MCF 10A (cell line): ENCODE data around the gene PLCB1. TPM values are rescaled to one million over a fixed set of nuclear protein-coding genes. Genes with fewer than 3 reads are reported as not detected.

Experiments
- BruUV-seq: library from RNA; stranded (reverse); fragments of 400-500 nt; replicated peaks from 2 replicates; lab custom pipeline; 2021; lab: Mats Ljungman, UMichigan
- CTCF ChIA-PET: fragments of 300-600 bp; sonication (Branson Sonifier 250); formaldehyde crosslinking; extraction: SDS; loops from one replicate; lab custom pipeline; 2021; ENCODE audit warnings: antibody characterized with exemption, inconsistent platforms; lab: Yijun Ruan, JAX
- POLR2A ChIA-PET: fragments of 300-600, 350-650 bp; sonication (Branson Sonifier 250); formaldehyde crosslinking; extraction: SDS; loops from one replicate; lab custom pipeline; 2020; ENCODE audit warnings: antibody characterized with exemption, inconsistent platforms; lab: Yijun Ruan, JAX
- DNase-seq: peaks from one replicate; pipeline ENCODE4 v3.0.0-alpha.2; 2018; ENCODE audit not compliant: unreplicated experiment
- H3K27ac Mint-ChIP-seq: one replicate; pipeline ENCODE4 v1.8.0; 2022; ENCODE audit warnings: mild to moderate bottlenecking, low read depth, mixed read lengths; ENCODE audit not compliant: unreplicated experiment
- H3K27me3 Mint-ChIP-seq: one replicate; pipeline ENCODE4 v1.8.0; 2022; ENCODE audit warnings: mixed read lengths; ENCODE audit not compliant: insufficient read depth, unreplicated experiment
- H3K36me3 Mint-ChIP-seq: one replicate; pipeline ENCODE4 v1.8.0; 2022; ENCODE audit warnings: mild to moderate bottlenecking, moderate library complexity, mixed read lengths; ENCODE audit not compliant: insufficient read depth, unreplicated experiment
- H3K4me1 Mint-ChIP-seq: one replicate; pipeline ENCODE4 v1.8.0; 2022; ENCODE audit warnings: mixed read lengths; ENCODE audit not compliant: insufficient read depth, unreplicated experiment
- H3K4me3 Mint-ChIP-seq: one replicate; pipeline ENCODE4 v1.8.0; 2022; ENCODE audit warnings: mild to moderate bottlenecking, moderate library complexity, mixed read lengths; ENCODE audit not compliant: unreplicated experiment
- H3K9me3 Mint-ChIP-seq: one replicate; pipeline ENCODE4 v1.8.0; 2022; ENCODE audit warnings: mixed read lengths; ENCODE audit not compliant: unreplicated experiment
- CTCF ChIP-seq: fragments of 200-600 bp; IDR thresholded peaks from one replicate; pipeline ENCODE4 v1.8.0; 2022; ENCODE audit warnings: antibody characterized with exemption, mild to moderate bottlenecking; ENCODE audit not compliant: unreplicated experiment
- intact Hi-C: fragments of 100-400 bp; cut with micrococcal nuclease; formaldehyde crosslinking; loops from 2 replicates; pipeline ENCODE4 v1.14.1; 2022
- total RNA-seq: library from RNA; stranded (reverse); gene quantifications from 2 replicates; pipeline ENCODE4 v1.2.3, GENCODE V29; 2022

The PLCB1 gene
- total RNA-seq, 1 experiment from 2014 or later: 5.9 TPM

- intact Hi-C loops: no loop called here
- Mint-ChIP-seq H3K27me3 (no peaks in the 10 kb centered on the region), H3K4me3 (no peak overlapping the region), H3K36me3 (no peaks in the 10 kb centered on the region), H3K27ac (no peak overlapping the region), H3K4me1 (no peaks in the 10 kb centered on the region), H3K9me3 (peaks cover 7% of the 10 kb centered on the region)
- CTCF ChIA-PET: interaction anchor here (0.7 to 13.8 kb wide), 3 partner anchors 10 to 665 kb away, joined by 3 to 138 read pairs (median 6); no protein-coding TSS in a partner anchor
- TF ChIP-seq CTCF: no peak
- POLR2A ChIA-PET: no interaction called here
- no TSS peak for BruUV-seq
- DNase-seq: peak; percentile 17
Measured at GRCh38 chr20:8709627-8710026, 577.6 kb downstream of the PLCB1 start.

GRCh38 chr20:8711501-8711900, 579.4 kb downstream of the PLCB1 start:
- BruUV-seq: no TSS peak
- ChIA-PET CTCF (interaction anchor here (0.5 to 13.8 kb wide), 4 partner anchors 8 to 1919 kb away, joined by 3 to 138 read pairs (median 6); no protein-coding TSS in a partner anchor), POLR2A (no interaction called here)
- Mint-ChIP-seq H3K27me3 (no peaks in the 10 kb centered on the region), H3K36me3 (no peaks in the 10 kb centered on the region), H3K4me1 (no peaks in the 10 kb centered on the region), H3K9me3 (no peaks in the 10 kb centered on the region), H3K27ac (no peak overlapping the region), H3K4me3 (no peak overlapping the region)
- intact Hi-C loops: no loop called here
- no peak for DNase-seq
- no peak for TF ChIP-seq CTCF

GRCh38 chr20:8714206-8714605, 582.1 kb downstream of the PLCB1 start:
- H3K27ac Mint-ChIP-seq: no peak overlapping the region
- no peaks in the 10 kb centered on the region for H3K9me3 Mint-ChIP-seq
- ChIA-PET POLR2A (interaction anchor here (1.2 kb wide), 1 partner anchor 43 kb away, joined by 3 read pairs; no protein-coding TSS in a partner anchor), CTCF (interaction anchor here (0.9 to 13.8 kb wide), 3 partner anchors 6 to 669 kb away, joined by 3 to 138 read pairs (median 3); no protein-coding TSS in a partner anchor)
- no peak for DNase-seq
- intact Hi-C loops: no loop called here
- BruUV-seq: no TSS peak
- no peaks in the 10 kb centered on the region for H3K4me1 Mint-ChIP-seq
- TF ChIP-seq CTCF: no peak
- no peak overlapping the region for H3K4me3 Mint-ChIP-seq
- H3K36me3 Mint-ChIP-seq: no peaks in the 10 kb centered on the region
- no peaks in the 10 kb centered on the region for H3K27me3 Mint-ChIP-seq

GRCh38 chr20:8718279-8718678, 586.2 kb downstream of the PLCB1 start:
- Mint-ChIP-seq H3K4me1 (peaks cover 11% of the 10 kb centered on the region), H3K9me3 (no peaks in the 10 kb centered on the region), H3K27ac (no peak overlapping the region), H3K36me3 (no peaks in the 10 kb centered on the region), H3K27me3 (no peaks in the 10 kb centered on the region), H3K4me3 (no peak overlapping the region)
- BruUV-seq: no TSS peak
- POLR2A ChIA-PET: no interaction called here
- CTCF ChIA-PET: interaction anchor here (0.5 to 7.8 kb wide), 10 partner anchors 10 to 1363 kb away, joined by 3 to 357 read pairs (median 70); partner anchors contain the start of gene PLCB1
- no peak for TF ChIP-seq CTCF
- intact Hi-C loops: no loop called here
- no peak for DNase-seq
